ENCODE data around the gene MEF2C.
"Not testable (repeated sequence)": the region's sequence is repeated elsewhere in the genome, so short reads cannot be mapped to it uniquely, and the experiment has no call there.

Gene MEF2C

GRCh38 chr5:88798933-88799332 is 84.1 kb downstream of the MEF2C start:
- not testable (repeated sequence) for DNase-seq

GRCh38 chr5:88793797-88794196 is 89.2 kb downstream of the MEF2C start:
- not testable (repeated sequence) for DNase-seq

- DNase-seq: no peak
Measured at GRCh38 chr5:88792144-88792840, 90.7 kb downstream of the MEF2C start.

GRCh38 chr5:88787856-88788255 is 95.1 kb downstream of the MEF2C start:
- no peak for DNase-seq

GRCh38 chr5:88786789-88787188 is 96.2 kb downstream of the MEF2C start:
- no peak for DNase-seq

DNA sequence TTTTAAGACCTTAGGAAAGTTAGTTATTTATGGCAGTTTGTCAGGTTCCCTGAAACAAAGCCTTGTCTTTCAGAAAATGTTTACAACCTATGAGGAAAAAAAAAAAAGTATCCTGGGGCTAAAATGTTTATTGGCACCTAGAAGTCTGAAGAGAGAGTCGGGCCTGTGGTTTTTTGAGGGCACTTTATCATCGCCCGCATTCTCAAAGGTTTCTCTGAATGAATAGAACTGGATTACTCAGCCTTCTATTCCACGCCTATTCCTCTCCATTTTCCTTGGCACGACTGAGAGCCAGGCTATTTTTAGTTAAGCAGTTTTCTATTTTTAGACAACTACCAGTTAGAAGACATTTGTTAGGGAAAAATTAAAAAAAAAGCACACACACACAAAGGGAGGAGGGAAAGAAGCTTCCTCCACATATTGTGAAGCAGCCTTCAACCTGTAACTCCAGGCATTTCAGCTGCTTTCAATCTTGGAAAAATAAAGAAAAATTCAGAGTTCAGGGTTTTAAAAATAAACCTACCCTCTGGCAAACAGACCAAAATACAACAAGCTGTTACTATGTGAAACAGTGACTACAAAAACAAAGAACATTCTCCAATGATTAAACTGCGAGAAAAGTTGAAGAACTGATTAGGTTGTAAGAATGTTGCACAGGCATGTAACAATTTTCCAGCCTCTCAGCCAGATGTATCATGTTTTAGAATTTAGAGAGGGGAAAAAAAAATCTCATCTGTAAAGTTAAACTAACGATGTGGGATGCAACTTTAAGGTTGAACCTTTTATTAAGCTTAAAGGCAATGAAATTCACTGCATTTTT is 97.0 kb downstream of the MEF2C start:
- no peak for DNase-seq

- DNase-seq: no peak
Measured at GRCh38 chr5:88782571-88782970, 100.4 kb downstream of the MEF2C start.

- no peak for DNase-seq
Measured at GRCh38 chr5:88780736-88781135, 102.2 kb downstream of the MEF2C start.

- no peak for DNase-seq
Measured at GRCh38 chr5:88778736-88779135, 104.2 kb downstream of the MEF2C start.

GRCh38 chr5:88776692-88777091 is 106.3 kb downstream of the MEF2C start:
- no peak for DNase-seq

DNA sequence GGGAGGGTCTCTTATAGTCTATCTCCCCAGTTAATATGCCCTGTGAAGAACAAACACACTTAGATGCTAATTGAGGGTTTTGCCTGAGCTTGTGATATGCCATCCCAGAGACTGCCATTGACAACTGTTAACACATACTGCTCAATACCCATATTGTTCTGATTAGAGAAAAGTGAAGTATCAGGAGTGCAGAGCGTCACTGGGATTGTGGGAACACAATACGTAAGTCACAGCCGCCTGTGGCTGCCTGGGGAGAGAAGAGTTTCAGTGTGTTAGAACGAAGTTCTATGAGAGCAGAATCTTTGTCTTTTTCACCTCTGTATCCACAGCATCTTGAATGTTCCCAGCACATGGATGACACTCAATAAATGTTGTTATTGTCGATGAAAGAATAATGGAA is 110.2 kb downstream of the MEF2C start:
- no peak for DNase-seq

DNA sequence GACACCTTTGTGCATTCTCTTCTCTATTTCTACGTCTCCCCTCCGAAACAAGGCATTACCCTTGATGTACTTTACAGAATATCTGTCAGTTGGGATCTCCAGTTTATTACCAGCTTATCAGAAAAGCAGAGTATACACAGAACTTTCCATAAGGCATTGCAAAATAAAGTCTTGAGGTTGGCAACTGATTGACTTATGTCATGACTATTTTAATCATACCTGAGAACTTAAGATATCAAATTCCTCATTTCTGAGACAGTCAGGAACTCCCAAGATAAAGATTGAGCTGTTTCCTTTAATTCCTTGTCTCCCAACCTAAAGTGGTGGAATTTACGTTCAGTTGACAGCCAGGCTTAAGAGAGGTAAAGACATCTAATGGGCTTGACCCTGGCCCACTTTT is 110.9 kb downstream of the MEF2C start:
- DNase-seq: no peak

DNA sequence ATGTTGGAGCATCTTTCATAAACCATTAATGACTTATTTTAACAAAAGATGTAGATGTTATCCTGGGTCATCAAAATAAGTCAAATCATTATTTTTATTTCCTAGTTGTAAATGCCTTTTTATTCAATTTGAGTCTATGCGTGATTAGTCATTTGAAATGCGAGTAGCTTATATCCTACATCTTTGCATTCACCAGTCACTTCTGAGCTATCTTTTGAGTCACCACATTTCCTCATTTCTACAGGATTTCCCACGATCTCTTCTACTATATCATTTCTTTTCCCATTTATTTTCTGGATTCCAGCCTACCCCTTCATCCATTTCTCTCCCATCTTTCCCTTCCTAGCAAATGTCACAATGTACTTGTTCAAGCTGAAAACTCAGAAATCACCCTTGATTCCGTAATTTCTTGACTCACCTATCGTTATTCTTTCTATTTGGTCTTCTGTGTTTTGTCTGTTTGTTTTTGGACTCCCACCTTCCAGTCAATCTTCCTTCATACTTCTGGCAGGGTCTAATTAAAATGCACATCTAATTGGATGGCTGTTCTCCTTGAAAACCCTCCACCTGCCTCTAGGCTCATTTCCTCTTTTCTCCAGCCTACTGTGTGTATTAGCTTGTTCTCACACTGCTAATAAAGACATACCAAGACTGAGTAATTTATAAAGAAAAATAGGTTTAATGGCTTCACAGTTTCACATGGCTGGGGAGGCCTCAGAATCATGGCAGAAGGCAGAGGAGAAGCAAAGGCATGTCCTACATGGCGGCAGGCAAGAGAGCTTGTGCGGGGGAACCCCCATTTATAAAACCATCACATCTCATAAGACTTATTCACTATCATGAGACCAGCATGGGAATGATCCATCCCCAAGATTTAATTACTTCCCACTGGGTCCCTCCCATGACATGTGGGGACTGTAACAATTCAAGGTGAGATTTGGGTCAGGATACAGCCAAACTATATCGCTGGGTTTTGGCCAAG is 112.4 kb downstream of the MEF2C start:
- DNase-seq: no peak

DNA sequence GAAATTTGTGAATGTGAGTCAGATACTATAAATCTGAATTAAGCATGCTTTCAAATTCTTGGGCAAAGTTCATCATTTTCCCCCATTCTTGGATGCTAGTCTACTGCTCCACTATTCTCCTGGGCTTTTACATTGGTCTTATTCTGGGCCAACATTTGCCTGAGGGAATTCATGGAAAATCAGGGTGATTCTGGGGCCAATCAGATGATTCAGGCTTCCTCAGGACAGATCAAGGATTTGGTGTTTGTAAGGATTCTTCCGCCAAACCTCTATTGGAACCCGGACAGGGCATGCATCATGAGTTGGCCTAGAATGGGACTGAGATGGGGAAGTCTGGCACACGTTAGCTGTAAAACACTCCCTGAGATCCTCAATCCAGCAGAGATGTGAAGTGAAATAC is 113.8 kb downstream of the MEF2C start:
- no peak for DNase-seq

- no peak for DNase-seq
Measured at GRCh38 chr5:88768411-88768810, 114.6 kb downstream of the MEF2C start.

- DNase-seq: no peak
Measured at GRCh38 chr5:88765798-88766197, 117.2 kb downstream of the MEF2C start.

DNA sequence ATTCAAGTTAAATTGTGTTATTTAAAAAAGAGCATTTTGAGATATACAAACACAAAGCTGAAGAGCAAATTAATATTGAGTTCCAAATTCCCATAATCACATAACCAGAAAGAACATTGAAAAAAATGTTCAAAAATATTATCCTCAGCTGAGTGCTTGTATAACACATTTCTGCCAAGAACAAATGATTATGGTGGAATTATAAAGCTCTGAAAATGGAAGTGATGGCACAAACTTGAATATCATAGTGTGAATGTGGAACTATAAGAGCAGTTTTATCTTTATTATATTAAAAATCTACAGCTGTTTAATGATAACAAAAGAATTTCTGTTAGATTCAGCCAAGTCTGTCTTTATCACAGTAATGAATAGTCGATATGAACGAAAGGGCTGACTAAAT is 117.8 kb downstream of the MEF2C start:
- DNase-seq: no peak

DNA sequence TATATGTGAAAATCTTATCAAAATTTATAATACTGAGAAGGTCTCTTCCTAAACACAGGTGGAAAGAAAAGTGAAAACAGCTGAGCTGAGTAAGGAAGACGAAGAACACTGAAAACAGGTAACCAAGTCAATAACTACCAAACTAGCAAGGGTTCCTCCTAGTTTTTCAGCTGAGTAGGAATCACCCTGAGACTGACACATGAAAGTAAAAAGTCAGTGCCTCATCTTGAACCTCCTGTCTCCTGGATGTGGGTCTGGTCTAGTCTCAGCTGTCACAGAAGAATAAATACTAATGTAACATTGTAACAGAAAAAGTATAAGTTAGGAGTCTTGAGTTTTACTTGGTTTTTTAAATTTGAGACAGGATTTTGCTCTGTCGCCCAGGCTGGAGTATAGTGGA is 121.0 kb downstream of the MEF2C start:
- no peak for DNase-seq

DNA sequence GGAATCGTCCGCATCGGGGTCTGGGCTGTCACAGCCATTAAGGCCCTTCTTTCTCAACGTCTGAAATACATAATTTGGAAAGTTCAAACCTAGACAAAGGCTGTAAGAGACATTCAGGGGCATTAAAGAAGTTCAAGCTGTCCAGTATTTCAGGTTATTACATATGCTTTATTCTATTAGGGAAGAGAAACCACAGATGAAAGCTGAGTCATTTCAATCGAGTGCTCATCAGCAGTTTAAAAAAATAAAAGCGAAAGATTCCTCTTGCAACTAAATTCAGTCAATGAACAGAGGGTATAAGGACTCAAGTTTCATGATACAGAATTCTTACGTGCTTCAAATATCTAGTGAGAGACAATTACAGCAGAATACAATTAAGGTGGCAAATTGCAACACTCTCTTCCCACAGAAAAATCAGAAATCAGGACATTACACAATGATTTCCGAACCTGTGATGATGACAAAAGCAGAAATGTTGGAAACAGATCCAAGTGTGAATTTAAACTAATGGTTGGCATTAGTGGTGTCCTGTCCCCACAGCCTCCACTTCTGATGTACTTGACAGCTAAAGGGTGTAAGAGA is 121.6 kb downstream of the MEF2C start:
- no peak for DNase-seq

DNA sequence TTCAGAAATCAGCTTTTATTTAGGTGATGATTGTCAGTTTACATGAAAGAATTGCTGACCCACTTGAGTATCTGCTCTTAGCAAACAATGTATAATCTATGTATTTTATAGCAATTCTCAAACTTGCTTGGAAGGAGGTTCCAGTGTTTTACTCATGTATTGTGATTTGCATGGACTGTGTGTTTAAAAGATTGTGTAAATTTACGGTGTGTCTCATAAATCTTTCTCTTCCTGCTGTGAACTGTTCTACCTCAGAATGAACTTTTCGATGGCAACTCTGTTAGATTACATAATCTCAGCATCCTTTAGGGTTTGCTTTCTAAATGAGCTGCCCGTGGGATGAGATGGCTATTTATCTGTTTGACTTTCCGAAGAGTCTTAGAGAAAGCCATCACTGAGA is 122.5 kb downstream of the MEF2C start:
- DNase-seq: no peak

- DNase-seq: no peak
Measured at GRCh38 chr5:88758591-88758990, 124.4 kb downstream of the MEF2C start.

GRCh38 chr5:88758184-88758583 is 124.8 kb downstream of the MEF2C start:
- DNase-seq: no peak

GRCh38 chr5:88756953-88757352 is 126.0 kb downstream of the MEF2C start:
- no peak for DNase-seq

All from T-helper 2 cell (primary cell).